ENCODE results near the gene MAML3.

Gene MAML3

GRCh38 chr4:139865537-139865936 lies 288.4 kb downstream of the MAML3 start:
- DNase-seq (ENCODE audit: low read depth in 2 of 2), result no peak

DNA sequence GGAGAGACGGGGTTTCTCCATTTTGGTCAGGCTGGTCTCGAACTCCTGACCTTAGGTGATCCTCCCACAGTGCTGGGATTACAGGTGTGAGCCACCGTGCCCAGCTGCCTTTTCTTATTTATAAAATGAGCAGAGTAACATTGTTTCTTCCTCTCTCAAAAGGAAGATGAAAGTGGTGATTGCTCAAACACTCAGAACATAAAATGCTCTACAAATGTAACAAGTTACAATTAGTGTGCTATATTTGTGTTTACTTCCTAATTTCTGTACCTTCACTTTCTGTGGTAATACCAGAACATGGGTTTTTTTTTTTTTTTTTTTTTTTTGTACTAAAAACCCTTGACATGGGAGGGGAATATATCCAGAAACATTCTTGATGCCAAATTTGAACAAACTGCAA lies 290.5 kb downstream of the MAML3 start:
- DNase-seq (ENCODE audit: low read depth in 2 of 2), result no peak

DNA sequence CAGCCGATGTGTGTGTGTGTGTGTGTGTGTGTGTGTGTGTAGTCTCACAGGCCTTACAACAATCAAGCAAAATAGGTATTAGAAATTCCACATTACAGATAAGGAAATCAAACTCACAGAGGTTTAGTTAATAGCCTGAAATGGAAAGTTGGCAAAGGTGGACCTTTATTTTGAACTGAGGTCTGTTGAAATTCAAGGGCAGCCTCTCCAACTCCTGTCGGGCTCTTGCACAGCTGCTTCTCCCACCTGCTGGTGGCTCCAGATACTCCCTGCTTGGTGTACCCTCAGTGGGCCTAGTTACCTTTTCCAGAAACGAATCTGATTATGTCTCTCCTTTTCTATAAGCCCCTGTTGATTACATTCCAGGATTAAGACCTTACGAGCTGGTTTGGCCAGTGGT lies 292.5 kb downstream of the MAML3 start:
- no peak for DNase-seq (ENCODE audit: low read depth in 2 of 2)

DNA sequence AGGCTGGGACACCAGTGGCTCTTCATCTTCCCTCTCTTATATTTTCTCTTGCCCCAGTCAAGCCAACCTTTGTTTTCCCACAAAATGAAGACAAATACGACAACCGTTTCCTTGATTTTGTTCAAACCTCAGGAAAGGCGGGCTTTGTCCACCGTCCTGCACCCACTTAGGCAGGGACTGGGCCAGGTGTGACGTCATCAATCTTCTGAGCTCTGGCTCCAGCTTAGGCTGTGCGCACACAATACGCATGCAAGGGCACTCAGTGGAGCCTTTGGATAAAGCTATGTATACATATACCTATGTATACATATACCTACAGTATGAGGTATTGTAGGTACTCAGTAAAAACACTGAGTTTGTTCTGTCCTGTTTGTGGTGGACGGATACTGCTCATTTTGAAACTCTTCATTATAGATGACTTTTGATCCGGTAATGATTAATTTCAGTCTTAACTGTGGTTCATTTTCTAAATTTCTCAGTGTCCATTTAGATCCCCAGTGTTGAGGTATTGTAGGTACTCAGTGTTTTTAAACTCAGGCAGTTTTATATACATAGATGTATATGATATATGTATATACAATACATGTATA lies 293.5 kb downstream of the MAML3 start:
- DNase-seq (ENCODE audit: low read depth in 2 of 2), result no peak

DNA sequence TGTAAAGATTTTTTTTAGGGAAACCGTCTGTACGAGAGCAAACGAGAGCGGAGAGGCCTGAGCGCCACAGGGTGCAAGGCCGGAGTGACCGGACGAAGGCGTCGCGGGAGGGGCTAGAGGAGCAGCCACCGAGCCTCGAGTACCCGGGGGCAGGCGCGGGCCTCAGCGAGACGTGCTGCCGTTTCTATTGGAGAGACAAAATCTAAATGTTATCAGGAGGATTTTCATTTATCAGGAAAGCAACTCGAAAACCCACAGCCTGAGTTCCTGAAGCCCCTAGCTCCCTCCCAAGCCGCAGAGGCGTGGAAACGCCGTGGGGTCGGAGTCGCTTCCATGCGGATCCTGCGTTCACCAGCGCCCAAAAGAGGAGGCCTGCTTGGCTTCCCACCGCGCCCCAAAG lies 294.1 kb downstream of the MAML3 start:
- no peak for DNase-seq (ENCODE audit: low read depth in 2 of 2)

- DNase-seq (ENCODE audit: low read depth in 2 of 2), result no peak
Measured at GRCh38 chr4:139858436-139859205, 295.4 kb downstream of the MAML3 start.

DNA sequence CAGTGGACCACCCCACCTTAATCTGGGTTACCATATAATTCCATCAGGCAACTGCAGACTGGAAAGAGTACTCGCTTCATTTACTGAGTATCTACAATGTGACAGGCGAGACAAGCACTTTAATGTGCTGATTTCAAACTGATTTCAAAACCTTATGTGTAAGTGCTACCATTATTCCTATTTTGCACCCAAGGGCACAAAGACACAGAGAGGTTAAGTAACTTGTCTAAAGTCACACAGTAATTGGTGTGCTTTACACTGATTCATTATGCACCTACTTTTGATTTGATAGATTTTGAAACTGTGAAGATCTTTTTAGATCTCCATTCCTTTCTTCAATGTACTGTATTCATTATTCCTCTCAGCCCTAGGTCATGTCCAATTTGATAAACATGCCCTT lies 296.0 kb downstream of the MAML3 start:
- DNase-seq (ENCODE audit: low read depth in 2 of 2), result no peak

DNA sequence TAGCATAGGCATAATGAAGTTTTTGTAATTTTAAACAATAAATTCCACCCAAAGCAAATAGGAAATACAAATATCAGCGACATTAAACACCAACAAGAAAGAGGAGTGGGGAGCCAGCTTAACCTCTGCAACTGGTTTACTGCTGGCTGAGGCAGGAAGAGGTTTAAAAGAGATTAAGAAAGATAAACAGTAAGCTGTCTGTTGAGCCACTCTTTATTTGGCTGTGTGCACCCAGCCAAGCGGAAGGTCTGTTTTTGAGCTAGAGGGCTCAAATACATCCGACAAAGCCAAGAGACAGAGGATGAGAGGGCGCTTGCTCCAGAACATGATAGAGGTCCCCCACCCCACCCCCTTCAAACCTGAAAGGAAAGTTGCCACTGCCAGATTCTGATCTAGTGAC lies 297.0 kb downstream of the MAML3 start:
- DNase-seq (ENCODE audit: low read depth in 2 of 2), result no peak

- no peak for DNase-seq (ENCODE audit: low read depth in 2 of 2)
Measured at GRCh38 chr4:139854668-139855403, 299.1 kb downstream of the MAML3 start.

DNA sequence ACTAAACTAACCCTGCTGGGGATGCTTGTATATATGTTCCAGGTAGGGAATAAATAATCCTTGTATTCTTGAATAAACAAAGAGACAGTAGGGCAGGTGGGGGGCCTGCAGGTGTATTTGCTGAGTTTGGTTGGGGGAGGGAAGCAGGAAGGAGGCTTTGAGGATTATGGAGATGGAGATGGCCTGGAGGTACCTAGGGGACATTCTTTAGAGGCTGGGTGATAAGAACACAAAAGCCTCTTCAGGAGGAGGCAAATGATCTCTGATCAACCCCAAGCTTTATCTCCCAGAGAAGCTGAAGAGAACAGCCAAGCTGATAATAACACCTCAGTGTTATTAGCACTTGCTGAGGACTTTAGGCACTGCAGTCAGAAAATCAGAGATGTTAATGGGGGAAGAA lies 300.7 kb downstream of the MAML3 start:
- no peak for DNase-seq (ENCODE audit: low read depth in 2 of 2)

- no peak for DNase-seq (ENCODE audit: low read depth in 2 of 2)
Measured at GRCh38 chr4:139852612-139853269, 301.2 kb downstream of the MAML3 start.

DNA sequence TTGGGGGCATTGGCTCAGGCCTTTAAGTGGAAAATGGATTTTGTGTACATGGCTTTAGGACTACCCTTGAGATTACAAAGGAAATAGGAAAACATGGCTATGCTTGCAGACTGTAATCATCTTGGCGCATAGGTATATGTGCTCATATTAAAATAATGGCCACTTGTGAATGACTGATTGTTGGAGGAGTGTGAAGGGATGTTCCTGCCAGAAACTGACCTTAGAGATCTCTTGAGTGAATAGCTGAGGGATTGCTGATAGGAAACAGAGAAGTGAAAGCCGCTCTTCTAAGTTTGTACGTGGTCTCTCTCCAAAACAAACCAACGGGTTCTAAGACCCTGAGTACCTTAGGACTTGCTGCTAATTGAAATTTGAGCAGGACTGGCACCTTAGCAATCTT lies 302.3 kb downstream of the MAML3 start:
- no peak for DNase-seq (ENCODE audit: low read depth in 2 of 2)

DNA sequence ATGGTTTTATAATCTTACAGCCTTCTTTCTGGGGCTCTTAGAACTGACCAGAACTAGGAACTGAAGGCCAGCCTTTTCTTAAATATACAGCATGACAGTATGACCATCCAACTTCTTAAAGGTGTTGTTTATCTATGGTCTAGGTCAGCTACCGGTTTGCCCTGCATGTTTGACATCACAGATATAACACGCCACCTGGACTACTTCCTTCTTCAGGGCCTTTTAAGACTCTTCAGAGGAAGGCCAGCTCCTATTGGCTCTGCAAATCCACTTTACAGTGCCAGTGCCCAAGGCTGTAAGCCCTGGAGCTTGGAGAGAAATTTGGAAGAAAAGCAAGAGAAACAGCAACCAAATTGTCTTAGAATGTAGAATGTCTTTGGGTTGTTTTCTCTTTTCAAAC lies 302.9 kb downstream of the MAML3 start:
- no peak for DNase-seq (ENCODE audit: low read depth in 2 of 2)

- DNase-seq (ENCODE audit: low read depth in 2 of 2), result no peak
Measured at GRCh38 chr4:139849219-139849618, 304.8 kb downstream of the MAML3 start.

GRCh38 chr4:139848028-139848427 lies 306.0 kb downstream of the MAML3 start:
- DNase-seq (ENCODE audit: low read depth in 2 of 2), result no peak

DNA sequence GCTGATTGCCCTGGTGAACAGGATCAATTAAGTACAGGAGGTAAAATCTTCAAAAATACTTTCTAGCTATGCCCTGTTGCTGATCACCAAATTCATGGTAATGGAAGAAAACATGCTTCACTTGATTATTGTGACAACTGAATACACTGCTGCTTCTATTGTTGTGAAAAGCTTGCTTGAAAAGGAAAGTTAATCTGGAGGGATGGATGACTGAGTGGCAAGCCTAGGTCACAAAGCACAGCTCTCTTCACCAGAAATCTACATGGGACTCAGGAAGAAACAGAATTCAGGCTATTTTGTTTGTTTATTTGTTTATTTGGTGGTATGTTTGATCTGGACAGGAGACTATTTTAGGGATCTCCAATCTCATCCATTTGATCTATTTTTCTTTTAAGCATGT lies 306.4 kb downstream of the MAML3 start:
- no peak for DNase-seq (ENCODE audit: low read depth in 2 of 2)

DNA sequence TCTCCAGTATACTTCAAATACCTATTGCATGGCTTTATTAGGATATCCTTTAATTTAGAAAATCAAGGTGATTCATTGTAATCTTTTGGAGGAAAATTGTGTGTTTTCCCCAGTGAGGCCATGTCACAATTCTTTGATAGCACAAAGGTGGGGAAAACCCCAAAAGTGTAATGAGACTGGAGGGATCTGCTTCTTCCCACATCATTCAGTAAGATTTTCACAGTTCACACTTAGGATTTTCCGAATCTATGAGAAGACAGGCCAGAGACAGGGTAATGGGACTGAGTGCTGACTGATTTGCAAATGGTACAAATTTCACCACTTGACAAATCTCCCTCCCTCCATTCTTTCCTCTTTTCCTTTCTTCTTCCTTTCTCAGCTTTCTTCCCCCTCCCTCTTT lies 307.2 kb downstream of the MAML3 start:
- DNase-seq (ENCODE audit: low read depth in 2 of 2), result no peak

- no peak for DNase-seq (ENCODE audit: low read depth in 2 of 2)
Measured at GRCh38 chr4:139845453-139846093, 308.4 kb downstream of the MAML3 start.

GRCh38 chr4:139844459-139845036 lies 309.4 kb downstream of the MAML3 start:
- DNase-seq (ENCODE audit: low read depth in 2 of 2), result no peak

- DNase-seq (ENCODE audit: low read depth in 2 of 2), result no peak
Measured at GRCh38 chr4:139844057-139844456, 309.9 kb downstream of the MAML3 start.

GRCh38 chr4:139843641-139844040 lies 310.3 kb downstream of the MAML3 start:
- no peak for DNase-seq (ENCODE audit: low read depth in 2 of 2)
